ENCODE data around the gene COPE. TPM values are rescaled to one million over a fixed set of nuclear protein-coding genes. Genes with fewer than 3 reads are reported as not detected.

COPE gene
- total and polyA plus RNA-seq, 3 donors from 2014 or later = 343 to 692 (median 490) TPM

DNA sequence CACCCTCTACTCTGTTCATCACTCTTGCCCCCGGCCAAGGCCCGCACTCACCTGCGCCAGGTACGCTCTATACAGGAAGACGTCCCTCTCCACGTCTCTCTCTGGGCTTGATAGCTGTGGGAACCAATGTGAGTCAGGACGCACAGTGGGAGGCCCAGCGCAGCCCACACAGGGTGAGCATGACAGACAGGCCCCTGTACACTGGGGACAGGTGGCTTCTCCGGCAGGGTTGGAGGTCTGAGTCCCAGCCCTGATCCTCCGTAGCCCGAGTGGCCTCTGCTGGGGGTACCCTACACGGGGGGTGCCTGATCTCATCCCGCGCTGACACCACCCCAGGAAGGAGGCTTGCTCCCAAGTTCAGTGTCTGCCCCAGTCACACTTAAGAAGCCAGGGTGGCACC lies 6.3 kb downstream of the COPE start:
- H3K36me3 ChIP-seq (ENCODE audit: low read depth, missing control alignments) = no peaks in the 10 kb centered on the region
- H3K27ac ChIP-seq = no peak overlapping the region
- WGBS, 2 donors = 90 to 92% methylated on average over 6 to 14 of the region's 14 CpGs
- H3K27me3 ChIP-seq = no peaks in the 10 kb centered on the region
- intact Hi-C loops (cut with DNase I; ENCODE audit: low total_unique reads) = no loop called here
- no peak for TF ChIP-seq POLR2A (IDR thresholded peaks at IDR 0.05)
- TF ChIP-seq, protein P1, sequence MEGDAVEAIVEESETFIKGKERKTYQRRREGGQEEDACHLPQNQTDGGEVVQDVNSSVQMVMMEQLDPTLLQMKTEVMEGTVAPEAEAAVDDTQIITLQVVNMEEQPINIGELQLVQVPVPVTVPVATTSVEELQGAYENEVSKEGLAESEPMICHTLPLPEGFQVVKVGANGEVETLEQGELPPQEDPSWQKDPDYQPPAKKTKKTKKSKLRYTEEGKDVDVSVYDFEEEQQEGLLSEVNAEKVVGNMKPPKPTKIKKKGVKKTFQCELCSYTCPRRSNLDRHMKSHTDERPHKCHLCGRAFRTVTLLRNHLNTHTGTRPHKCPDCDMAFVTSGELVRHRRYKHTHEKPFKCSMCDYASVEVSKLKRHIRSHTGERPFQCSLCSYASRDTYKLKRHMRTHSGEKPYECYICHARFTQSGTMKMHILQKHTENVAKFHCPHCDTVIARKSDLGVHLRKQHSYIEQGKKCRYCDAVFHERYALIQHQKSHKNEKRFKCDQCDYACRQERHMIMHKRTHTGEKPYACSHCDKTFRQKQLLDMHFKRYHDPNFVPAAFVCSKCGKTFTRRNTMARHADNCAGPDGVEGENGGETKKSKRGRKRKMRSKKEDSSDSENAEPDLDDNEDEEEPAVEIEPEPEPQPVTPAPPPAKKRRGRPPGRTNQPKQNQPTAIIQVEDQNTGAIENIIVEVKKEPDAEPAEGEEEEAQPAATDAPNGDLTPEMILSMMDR (IDR thresholded peaks at IDR 0.05) = no peak
- H3K9me3 ChIP-seq = no peaks in the 10 kb centered on the region
- H3K4me1 ChIP-seq = peaks cover 14% of the 10 kb centered on the region
- no peak for DNase-seq
- H3K4me3 ChIP-seq = no peak overlapping the region

DNA sequence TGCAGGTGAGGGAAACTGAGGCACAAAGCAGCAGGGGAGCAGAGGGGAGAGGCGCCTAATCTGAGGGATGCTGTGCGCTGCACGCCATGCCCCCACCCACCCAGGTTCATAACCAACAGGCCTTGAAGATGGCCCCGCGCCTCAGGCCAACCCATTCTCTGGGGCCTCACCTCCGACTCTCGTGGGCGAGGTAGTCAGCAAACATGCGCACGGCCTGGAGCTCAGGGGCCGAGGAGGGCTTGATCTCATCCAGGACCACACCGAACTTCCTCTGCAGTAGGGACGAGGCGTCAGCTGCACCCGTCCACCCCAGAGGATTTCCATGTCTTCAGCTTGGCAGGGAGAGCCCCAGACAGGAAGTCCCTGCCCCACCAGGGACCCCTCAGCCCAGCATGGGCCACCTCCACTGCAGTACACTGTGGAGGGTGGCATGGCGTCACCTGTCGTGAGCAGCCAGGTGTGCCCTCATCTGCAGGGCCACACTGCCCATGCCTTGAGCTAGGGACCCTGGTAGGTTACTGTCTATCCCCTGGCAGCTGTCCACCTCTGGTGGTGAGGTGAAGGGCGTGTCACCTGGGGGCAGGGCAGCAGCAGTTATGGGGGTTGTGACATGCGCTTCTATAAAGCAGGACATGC lies 8.3 kb downstream of the COPE start:
- no peak for DNase-seq
- H3K27me3 ChIP-seq = no peaks in the 10 kb centered on the region
- H3K27ac ChIP-seq = no peak overlapping the region
- no peak for TF ChIP-seq POLR2A (IDR thresholded peaks at IDR 0.05)
- TF ChIP-seq, protein P1 (IDR thresholded peaks at IDR 0.05) = no peak
- H3K4me1 ChIP-seq = peaks cover 16% of the 10 kb centered on the region
- no peak overlapping the region for H3K4me3 ChIP-seq
- WGBS, 2 donors = 89 to 100% methylated on average over 1 to 19 of the region's 19 CpGs
- no peaks in the 10 kb centered on the region for H3K36me3 ChIP-seq (ENCODE audit: low read depth, missing control alignments)
- intact Hi-C loops (cut with DNase I; ENCODE audit: low total_unique reads) = no loop called here
- no peaks in the 10 kb centered on the region for H3K9me3 ChIP-seq

DNA sequence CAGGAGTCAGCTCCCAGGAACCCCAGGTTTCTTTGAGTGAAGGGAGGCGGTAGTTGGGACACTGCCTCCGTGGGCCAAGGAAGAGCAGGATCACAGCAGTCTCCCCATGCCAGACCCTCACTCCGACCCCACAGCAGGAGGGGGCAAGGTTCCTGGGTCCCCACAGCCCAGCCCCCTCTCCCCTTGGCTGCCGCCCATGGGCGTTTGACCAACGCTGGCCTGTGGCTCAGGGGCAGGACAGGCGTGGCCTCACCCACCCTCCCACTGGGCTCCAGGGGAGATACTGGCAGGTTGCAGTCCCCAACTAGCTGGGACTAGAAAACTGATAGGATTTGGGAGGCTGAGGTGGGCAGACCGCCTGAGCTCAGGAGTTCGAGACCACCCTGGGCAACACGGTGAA lies 9.2 kb downstream of the COPE start:
- no peaks in the 10 kb centered on the region for H3K27me3 ChIP-seq
- no peak overlapping the region for H3K4me3 ChIP-seq
- H3K9me3 ChIP-seq = no peaks in the 10 kb centered on the region
- H3K27ac ChIP-seq = no peak overlapping the region
- DNase-seq = no peak
- peaks cover 16% of the 10 kb centered on the region for H3K4me1 ChIP-seq
- TF ChIP-seq, protein P1 (IDR thresholded peaks at IDR 0.05) = no peak
- no peak for TF ChIP-seq POLR2A (IDR thresholded peaks at IDR 0.05)
- WGBS, 2 donors = 83 to 90% methylated on average over 7 to 10 of the region's 10 CpGs
- intact Hi-C loops (cut with DNase I; ENCODE audit: low total_unique reads) = no loop called here
- H3K36me3 ChIP-seq (ENCODE audit: low read depth, missing control alignments) = no peaks in the 10 kb centered on the region

DNA sequence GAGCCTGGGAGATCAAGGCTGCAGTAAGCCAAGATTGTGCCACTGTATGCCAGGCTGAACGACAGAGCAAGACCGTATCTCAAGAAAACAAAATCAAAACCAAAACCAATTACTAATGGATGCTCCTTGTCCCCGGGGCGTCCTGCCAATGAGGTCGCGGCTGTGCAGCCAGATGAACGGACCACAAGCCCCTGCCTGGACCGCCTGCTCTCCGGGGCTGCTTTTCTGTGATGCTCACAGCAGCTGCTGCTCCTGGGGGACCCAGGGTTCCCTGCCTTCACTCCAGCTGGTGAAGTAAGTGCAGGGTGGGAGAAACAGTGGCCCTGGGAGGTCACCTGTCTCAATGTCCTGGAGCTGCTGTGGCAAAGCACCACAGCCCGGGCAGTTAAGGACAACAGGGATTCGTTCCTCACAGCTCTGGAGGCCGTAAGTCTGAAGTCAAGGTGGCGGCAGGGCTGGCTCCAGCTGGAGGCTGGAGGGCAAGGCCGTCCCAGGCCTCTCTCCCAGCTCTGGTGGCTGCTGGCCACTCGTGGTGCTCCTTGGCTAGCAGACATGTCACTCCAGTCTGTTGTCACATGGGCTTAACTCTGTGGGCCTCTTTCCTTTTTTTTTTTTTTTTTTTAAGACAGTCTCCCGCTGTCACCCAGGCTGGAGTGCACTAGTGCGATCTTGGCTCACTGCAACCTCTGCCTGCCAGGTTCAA lies 10.1 kb downstream of the COPE start:
- no peaks in the 10 kb centered on the region for H3K36me3 ChIP-seq (ENCODE audit: low read depth, missing control alignments)
- H3K27me3 ChIP-seq = no peaks in the 10 kb centered on the region
- H3K9me3 ChIP-seq = no peaks in the 10 kb centered on the region
- H3K4me3 ChIP-seq = no peak overlapping the region
- TF ChIP-seq, protein P1 (IDR thresholded peaks at IDR 0.05) = no peak
- no peak for TF ChIP-seq POLR2A (IDR thresholded peaks at IDR 0.05)
- WGBS, 2 donors = 85 to 87% methylated on average over 15 to 17 of the region's 17 CpGs
- intact Hi-C loops (cut with DNase I; ENCODE audit: low total_unique reads) = no loop called here
- H3K27ac ChIP-seq = no peak overlapping the region
- H3K4me1 ChIP-seq = peaks cover 16% of the 10 kb centered on the region
- DNase-seq = no peak

All from testis (tissue), 3 donors.